Endothelial cell of umbilical vein (primary cell): Measurements from ENCODE around the gene FAM222A. TPM values are rescaled to one million over a fixed set of nuclear protein-coding genes. Genes with fewer than 3 reads are reported as not detected.

ENCODE experiments used
- BruUV-seq: library from RNA; stranded (reverse); fragments of 400-500 nt; replicated peaks from 2 replicates; lab custom pipeline; 2021; lab: Mats Ljungman, UMichigan
- CTCF ChIA-PET: fragments of 300-600, 350-600 bp; sonication (Branson Sonifier 250); formaldehyde crosslinking; loops from one replicate; lab custom pipeline; 2021; ENCODE audit warnings: antibody characterized with exemption, inconsistent platforms; lab: Charles Lee
- POLR2A ChIA-PET: fragments of 300-600, 350-600 bp; sonication (Branson Sonifier 250); formaldehyde crosslinking; loops from one replicate; lab custom pipeline; 2021; ENCODE audit warnings: antibody characterized with exemption, inconsistent platforms; lab: Charles Lee
- DNase-seq: peaks from one replicate; pipeline ENCODE4 v3.0.0-alpha.2; 2011; ENCODE audit warnings: low read depth, low spot score
- FAIRE-seq: peaks from 2 replicates; lab custom pipeline; 2011; peaks lifted over from hg19 to GRCh38; lab: Jason Lieb, UNC
- H2AFZ ChIP-seq: 2 replicates; pipeline ENCODE4 v1.6.0; 2012; ENCODE audit warnings: low read depth, low read length, control low read depth, inconsistent platforms
- H3K27ac ChIP-seq: 2 replicates; pipeline ENCODE4 v1.5.1; 2011; ENCODE audit warnings: low read depth, mild to moderate bottlenecking, control low read depth, low read length, moderate library complexity; ENCODE audit not compliant: insufficient read depth
- H3K27me3 ChIP-seq, 2 experiments: 2 replicates each; pipeline versions ENCODE4 v1.6.0 to v1.6.1; 2011; ENCODE audit warnings: low read length in 2 of 2, mixed read lengths in 1 of 2; ENCODE audit not compliant: control insufficient read depth in 2 of 2, insufficient read depth in 2 of 2
- H3K36me3 ChIP-seq, 2 experiments: 2 replicates in 1 of 2; 3 replicates in 1 of 2; pipeline ENCODE4 v1.5.1; 2011; ENCODE audit warnings: low read length in 2 of 2, mild to moderate bottlenecking in 1 of 2, moderate library complexity in 1 of 2; ENCODE audit not compliant: control insufficient read depth in 2 of 2, insufficient read depth in 2 of 2; ENCODE audit errors: extremely low read depth in 1 of 2
- H3K4me1 ChIP-seq: 3 replicates; pipeline ENCODE4 v1.5.1; 2011; ENCODE audit warnings: mild to moderate bottlenecking, low read length; ENCODE audit not compliant: control insufficient read depth, insufficient read depth; ENCODE audit errors: extremely low read depth
- H3K4me2 ChIP-seq: 2 replicates; pipeline ENCODE4 v1.6.1; 2011; ENCODE audit warnings: low read length, control low read depth, mixed read lengths; ENCODE audit not compliant: insufficient read depth
- H3K4me3 ChIP-seq, 3 experiments: fragments of 200-600 bp in 1 of 3; sonication (generic), shearing (Covaris generic) in 1 of 3; replicated peaks in 1 of 3; 2 replicates each; pipeline ENCODE4 v1.5.1; 2011 to 2016; ENCODE audit warnings: control low read depth in 3 of 3, low read length in 3 of 3, mild to moderate bottlenecking in 2 of 3, inconsistent platforms in 1 of 3, low read depth in 1 of 3, moderate library complexity in 1 of 3; ENCODE audit not compliant: insufficient read depth in 1 of 3
- H3K79me2 ChIP-seq: 2 replicates; pipeline ENCODE4 v1.6.0; 2012; ENCODE audit warnings: low read length, inconsistent platforms; ENCODE audit not compliant: control insufficient read depth, insufficient read depth
- H3K9ac ChIP-seq: replicated peaks from 2 replicates; pipeline ENCODE3; 2011; ENCODE audit warnings: low read length, control low read depth; ENCODE audit not compliant: insufficient read depth; ENCODE audit errors: extremely low read depth
- H3K9me1 ChIP-seq: replicated peaks from 3 replicates; pipeline ENCODE4 v1.6.0; 2011; ENCODE audit warnings: mild to moderate bottlenecking, low read length; ENCODE audit not compliant: control insufficient read depth, insufficient read depth; ENCODE audit errors: extremely low read depth
- H3K9me3 ChIP-seq: replicated peaks from 2 replicates; pipeline ENCODE4 v1.5.1; 2012; ENCODE audit warnings: low read length, inconsistent platforms; ENCODE audit not compliant: control insufficient read depth, insufficient read depth
- H4K20me1 ChIP-seq: replicated peaks from 2 replicates; pipeline ENCODE3; 2011; ENCODE audit warnings: mild to moderate bottlenecking, low read length; ENCODE audit not compliant: control insufficient read depth, insufficient read depth; ENCODE audit errors: extremely low read depth
- EZH2 ChIP-seq: IDR thresholded peaks from 2 replicates; pipeline ENCODE4 v1.6.1; 2012; ENCODE audit warnings: borderline replicate concordance, low read depth, mild to moderate bottlenecking, moderate library complexity, low read length, inconsistent platforms; ENCODE audit not compliant: severe bottlenecking
- GATA2 ChIP-seq: IDR thresholded peaks from 2 replicates; pipeline ENCODE4 v1.7.0; 2011; ENCODE audit warnings: low read depth, mild to moderate bottlenecking, moderate library complexity, mixed read lengths, low read length; ENCODE audit not compliant: insufficient read length, insufficient read depth
- MYC ChIP-seq: IDR thresholded peaks from one replicate; pipeline ENCODE4 v1.6.1; 2011; ENCODE audit warnings: mild to moderate bottlenecking, low read depth, low read length
- POLR2A ChIP-seq: IDR thresholded peaks from 2 replicates; pipeline ENCODE4 v1.6.1; 2012; ENCODE audit warnings: low read depth, mild to moderate bottlenecking, control low read depth, low read length
- dilution Hi-C: fragments of 300-500 bp; cut with MboI; formaldehyde crosslinking; loops from one replicate; pipeline ENCODE4 v1.15.0; 2019; ENCODE audit warnings: low sequenced_read_pairs; ENCODE audit not compliant: extremely low pct_ligation_motif_present
- intact Hi-C: fragments of 100-400 bp; cut with micrococcal nuclease; formaldehyde crosslinking; loops from one replicate; pipeline ENCODE4 v1.10.0; 2022
- polyA plus RNA-seq, 4 experiments: library from polyadenylated mRNA; depleted of rRNA in 3 of 4; stranded (reverse) in 3 of 4; unstranded in 1 of 4; fragments of >200 nt; gene quantifications; 2 replicates each; pipeline versions ENCODE4 v1.2.1 to v1.2.3, GENCODE V29; 2011 to 2012; ENCODE audit warnings: missing spikeins in 1 of 4
- total RNA-seq: library from RNA; stranded (reverse); gene quantifications from 2 replicates; pipeline ENCODE4 v1.2.3, GENCODE V29; 2021
- TF ChIP-seq, protein P1 (sequence below): IDR thresholded peaks from 2 replicates; pipeline ENCODE4 v1.6.1; 2011; ENCODE audit not compliant: insufficient read depth, insufficient read length
- TF ChIP-seq, protein P2 (sequence below), 2 donors: IDR thresholded peaks; 1 replicate in 1 of 2; 2 replicates in 1 of 2; pipeline ENCODE4 v1.5.1; 2011; ENCODE audit warnings: low read length in 2 of 2, mild to moderate bottlenecking in 2 of 2, moderate library complexity in 2 of 2, control low read depth in 1 of 2, inconsistent platforms in 1 of 2, low read depth in 1 of 2; ENCODE audit not compliant: insufficient read depth in 1 of 2; ENCODE audit errors: extremely low read depth in 1 of 2

Gene FAM222A
- total and polyA plus RNA-seq, 2 donors (not counting 3 experiments of a cell fraction or from before 2014, with no cell fraction given) = 0.62 to 1.7 TPM

DNA sequence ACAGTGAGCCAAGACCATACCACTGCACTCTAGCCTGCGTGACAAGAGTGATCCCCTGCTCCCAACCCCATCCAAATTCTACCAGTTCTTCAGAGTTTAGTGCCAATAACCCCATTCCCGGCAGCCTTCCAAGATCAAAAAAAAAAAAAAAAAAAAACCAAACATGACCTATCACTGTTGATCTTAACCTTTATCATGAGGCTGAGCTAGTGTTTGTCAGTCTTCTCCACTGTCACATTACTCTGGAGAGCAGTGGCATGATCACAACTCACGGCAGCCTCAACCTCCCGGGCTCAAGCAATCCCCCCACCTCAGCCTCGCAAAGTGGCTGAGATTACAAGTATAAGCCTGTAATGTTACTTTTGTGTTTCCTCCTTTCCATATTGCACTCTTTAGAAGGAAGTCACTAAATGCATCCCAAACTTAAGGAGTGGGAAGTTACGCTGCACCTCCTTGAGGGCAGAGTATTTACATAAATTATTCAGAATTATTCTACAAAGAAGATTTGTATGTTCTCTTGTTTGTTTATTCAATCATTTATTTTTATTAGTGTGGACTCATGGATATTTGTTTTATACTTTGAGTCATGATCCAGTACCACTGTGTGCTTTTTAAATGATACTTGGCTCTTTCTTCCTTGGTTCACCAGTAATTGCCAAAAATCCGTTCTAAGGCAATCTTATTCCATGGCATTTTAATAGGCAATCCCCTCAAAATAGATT lies 31.5 kb upstream of the FAM222A start:
- intact Hi-C loops (no loop called here), dilution Hi-C loops (no loop called here)
- H3K4me1 ChIP-seq = no peaks in the 10 kb centered on the region
- H3K36me3 ChIP-seq = no peaks in the 10 kb centered on the region
- no peak overlapping the region for H2AFZ ChIP-seq
- no peak overlapping the region for H3K27ac ChIP-seq
- H3K79me2 ChIP-seq = no peaks in the 10 kb centered on the region
- peaks cover 14 to 21% of the 10 kb centered on the region in 2 experiments for H3K27me3 ChIP-seq
- H3K4me2 ChIP-seq = no peak overlapping the region
- no peaks in the 10 kb centered on the region for H3K9me1 ChIP-seq
- DNase-seq = no peak
- TF ChIP-seq GATA2 (no peak), MYC (no peak), EZH2 (no peak), POLR2A (no peak)
- TF ChIP-seq, protein P1, sequence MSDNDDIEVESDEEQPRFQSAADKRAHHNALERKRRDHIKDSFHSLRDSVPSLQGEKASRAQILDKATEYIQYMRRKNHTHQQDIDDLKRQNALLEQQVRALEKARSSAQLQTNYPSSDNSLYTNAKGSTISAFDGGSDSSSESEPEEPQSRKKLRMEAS = no peak
- TF ChIP-seq, protein P2, sequence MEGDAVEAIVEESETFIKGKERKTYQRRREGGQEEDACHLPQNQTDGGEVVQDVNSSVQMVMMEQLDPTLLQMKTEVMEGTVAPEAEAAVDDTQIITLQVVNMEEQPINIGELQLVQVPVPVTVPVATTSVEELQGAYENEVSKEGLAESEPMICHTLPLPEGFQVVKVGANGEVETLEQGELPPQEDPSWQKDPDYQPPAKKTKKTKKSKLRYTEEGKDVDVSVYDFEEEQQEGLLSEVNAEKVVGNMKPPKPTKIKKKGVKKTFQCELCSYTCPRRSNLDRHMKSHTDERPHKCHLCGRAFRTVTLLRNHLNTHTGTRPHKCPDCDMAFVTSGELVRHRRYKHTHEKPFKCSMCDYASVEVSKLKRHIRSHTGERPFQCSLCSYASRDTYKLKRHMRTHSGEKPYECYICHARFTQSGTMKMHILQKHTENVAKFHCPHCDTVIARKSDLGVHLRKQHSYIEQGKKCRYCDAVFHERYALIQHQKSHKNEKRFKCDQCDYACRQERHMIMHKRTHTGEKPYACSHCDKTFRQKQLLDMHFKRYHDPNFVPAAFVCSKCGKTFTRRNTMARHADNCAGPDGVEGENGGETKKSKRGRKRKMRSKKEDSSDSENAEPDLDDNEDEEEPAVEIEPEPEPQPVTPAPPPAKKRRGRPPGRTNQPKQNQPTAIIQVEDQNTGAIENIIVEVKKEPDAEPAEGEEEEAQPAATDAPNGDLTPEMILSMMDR (IDR thresholded peaks at IDR 0.05; ENCODE audit: extremely low read depth in 1 of 2, insufficient read depth in 1 of 2, low read depth in 1 of 2, low read length in 2 of 2) = no peak
- H4K20me1 ChIP-seq = no peaks in the 10 kb centered on the region
- no peak overlapping the region for H3K4me3 ChIP-seq
- ChIA-PET CTCF (interaction anchor here (0.6 kb wide), 1 partner anchor 79 kb away, joined by 4 read pairs; no protein-coding TSS in a partner anchor), POLR2A (no interaction called here)
- FAIRE-seq = no peak
- no peak overlapping the region for H3K9ac ChIP-seq
- no TSS peak for BruUV-seq
- H3K9me3 ChIP-seq = no peaks in the 10 kb centered on the region
